GM20000 (cell line): ENCODE results near the gene POLR3B.

Source experiments
- DNase-seq: peaks from one replicate; pipeline ENCODE4 v3.0.0; 2012; ENCODE audit warnings: low spot score
- TF ChIP-seq, protein P1 (sequence below): IDR thresholded peaks from 2 replicates; pipeline ENCODE4 v1.5.1; 2012; ENCODE audit warnings: mild to moderate bottlenecking, control low read depth; ENCODE audit errors: extremely low read depth, missing control alignments

POLR3B gene

DNA sequence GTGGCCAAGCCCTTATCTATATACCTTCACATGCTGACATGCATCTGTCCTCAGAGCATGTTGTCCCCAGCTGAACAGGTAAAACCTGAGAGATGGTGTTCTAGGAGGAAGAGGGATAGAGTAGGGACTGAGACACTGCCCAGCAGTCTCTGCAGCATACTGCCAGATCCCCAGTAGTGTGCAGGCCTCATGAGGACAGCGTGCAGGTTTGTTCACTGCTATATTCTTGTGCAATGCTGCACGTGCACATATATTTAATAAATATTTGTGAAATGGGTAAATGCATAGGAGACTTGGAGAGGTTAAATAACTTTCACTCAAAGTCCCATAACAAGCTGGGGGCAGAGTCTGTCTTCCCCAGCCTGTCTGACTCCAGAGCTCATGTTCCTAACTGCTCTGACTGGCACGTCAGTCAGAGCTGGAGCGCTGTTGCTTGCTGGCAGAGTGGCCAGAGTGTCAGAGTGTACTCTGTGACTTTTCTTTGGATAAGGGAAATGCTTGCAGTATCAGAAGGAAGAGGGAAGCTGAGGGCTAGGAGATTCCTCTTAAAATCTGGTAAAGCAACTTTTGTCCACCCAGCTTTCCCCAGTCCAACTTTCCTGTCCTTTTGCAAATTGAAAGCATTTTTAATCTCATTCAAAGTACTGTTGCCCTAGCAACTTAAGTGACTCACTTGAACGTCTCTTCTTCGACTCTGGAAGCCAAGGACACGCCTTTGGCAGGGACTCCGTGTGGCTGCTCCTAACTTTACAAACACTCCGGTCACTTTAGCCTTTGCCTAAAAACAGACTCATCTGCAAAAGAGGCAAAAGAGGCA, 14.9 kb upstream of the POLR3B start:
- TF ChIP-seq, protein P1, sequence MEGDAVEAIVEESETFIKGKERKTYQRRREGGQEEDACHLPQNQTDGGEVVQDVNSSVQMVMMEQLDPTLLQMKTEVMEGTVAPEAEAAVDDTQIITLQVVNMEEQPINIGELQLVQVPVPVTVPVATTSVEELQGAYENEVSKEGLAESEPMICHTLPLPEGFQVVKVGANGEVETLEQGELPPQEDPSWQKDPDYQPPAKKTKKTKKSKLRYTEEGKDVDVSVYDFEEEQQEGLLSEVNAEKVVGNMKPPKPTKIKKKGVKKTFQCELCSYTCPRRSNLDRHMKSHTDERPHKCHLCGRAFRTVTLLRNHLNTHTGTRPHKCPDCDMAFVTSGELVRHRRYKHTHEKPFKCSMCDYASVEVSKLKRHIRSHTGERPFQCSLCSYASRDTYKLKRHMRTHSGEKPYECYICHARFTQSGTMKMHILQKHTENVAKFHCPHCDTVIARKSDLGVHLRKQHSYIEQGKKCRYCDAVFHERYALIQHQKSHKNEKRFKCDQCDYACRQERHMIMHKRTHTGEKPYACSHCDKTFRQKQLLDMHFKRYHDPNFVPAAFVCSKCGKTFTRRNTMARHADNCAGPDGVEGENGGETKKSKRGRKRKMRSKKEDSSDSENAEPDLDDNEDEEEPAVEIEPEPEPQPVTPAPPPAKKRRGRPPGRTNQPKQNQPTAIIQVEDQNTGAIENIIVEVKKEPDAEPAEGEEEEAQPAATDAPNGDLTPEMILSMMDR: no peak
- DNase-seq: no peak

DNA sequence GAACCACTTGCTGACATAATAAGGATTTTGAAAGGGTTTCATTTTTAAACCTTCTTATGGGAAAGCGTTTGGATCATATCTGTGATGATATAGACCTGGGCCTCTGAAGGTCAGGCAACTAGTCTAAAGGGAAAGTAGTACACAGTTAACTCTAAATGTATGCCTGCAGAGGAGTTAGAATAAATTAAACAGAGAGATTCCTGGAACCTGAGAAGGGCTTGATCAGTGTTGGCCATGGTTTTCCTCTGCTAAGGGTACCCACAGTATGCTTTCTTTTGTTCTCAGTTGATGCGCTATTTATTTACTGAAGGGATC, 14.4 kb upstream of the POLR3B start:
- TF ChIP-seq, protein P1: no peak
- no peak for DNase-seq

DNA sequence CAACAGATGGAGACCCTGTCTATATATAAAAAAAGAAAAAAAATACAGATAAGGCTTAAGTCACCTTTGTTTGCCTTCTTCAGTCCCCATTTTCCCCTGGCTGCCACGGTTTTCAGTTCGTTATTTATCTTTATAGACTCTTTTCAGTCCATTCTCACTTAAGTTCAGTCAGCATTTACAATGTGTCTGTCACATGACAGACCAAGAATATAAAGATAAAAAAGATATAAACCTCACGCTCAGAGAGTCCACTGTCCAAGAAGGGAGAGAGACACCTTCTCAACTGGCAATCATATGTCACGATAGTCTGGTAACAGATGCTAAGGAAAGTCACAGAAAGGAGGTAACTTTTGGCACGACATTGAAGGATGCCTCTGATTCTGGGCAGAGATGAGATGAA, 13.4 kb upstream of the POLR3B start:
- no peak for DNase-seq
- TF ChIP-seq, protein P1: no peak

DNA sequence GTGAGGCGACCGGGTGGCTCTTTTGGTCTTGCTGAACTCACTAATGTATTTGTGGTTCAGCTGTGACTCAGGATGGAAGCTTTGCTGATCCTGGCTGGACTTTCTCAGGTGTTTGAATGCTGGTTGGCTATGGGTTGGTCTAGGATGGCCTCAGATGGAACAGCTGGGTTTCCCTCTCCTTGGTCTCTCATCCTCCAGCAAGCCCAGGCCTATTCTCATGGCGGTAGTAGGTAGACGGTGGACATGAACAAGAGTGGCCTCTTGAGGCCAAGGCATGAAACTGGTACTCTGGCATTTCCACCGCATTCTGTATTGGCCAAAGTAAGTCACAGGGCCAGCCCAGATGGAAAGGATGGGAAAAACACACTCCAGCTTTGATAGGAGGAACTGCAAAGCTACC, 11.8 kb upstream of the POLR3B start:
- TF ChIP-seq, protein P1: no peak
- DNase-seq: no peak

DNA sequence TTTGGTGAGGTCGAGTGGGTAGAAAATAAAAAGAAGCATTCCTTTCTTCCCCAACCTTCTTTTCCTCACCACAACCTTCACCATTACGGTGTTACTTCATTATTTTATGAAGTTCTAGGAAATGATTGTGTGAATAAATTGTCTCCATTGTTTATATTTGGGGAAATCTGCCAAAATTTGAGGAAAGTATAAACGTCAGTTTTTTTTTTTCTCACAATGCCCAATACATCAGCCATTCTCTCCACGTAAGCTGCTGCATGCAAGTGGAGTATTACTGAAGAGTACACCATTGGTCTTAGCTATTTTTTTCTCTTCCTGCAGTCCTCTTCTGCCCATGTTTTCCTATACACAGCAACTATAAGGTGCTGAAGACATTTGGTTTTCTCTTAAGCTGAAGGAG, 9.1 kb upstream of the POLR3B start:
- no peak for DNase-seq
- TF ChIP-seq, protein P1: no peak

DNA sequence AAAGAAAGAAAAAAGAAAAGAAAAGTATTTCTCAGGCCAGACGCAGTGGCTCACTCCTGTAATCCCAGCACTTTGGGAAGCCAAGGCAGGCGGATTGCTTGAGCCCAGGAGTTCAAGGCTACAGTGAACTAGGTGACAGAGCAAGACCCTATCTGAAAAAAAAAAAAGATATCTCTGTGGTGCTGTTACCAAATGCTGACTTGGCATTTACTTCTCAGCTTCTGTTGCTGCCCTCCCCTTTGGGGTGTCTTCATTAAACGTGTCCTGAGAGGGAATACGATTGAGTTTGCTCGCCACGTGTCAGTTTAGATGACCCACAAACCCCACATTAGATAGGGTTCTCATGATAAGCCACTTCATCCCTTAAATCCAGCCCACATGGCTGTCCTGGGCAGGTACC, 4.4 kb upstream of the POLR3B start:
- TF ChIP-seq, protein P1: no peak
- no peak for DNase-seq

DNA sequence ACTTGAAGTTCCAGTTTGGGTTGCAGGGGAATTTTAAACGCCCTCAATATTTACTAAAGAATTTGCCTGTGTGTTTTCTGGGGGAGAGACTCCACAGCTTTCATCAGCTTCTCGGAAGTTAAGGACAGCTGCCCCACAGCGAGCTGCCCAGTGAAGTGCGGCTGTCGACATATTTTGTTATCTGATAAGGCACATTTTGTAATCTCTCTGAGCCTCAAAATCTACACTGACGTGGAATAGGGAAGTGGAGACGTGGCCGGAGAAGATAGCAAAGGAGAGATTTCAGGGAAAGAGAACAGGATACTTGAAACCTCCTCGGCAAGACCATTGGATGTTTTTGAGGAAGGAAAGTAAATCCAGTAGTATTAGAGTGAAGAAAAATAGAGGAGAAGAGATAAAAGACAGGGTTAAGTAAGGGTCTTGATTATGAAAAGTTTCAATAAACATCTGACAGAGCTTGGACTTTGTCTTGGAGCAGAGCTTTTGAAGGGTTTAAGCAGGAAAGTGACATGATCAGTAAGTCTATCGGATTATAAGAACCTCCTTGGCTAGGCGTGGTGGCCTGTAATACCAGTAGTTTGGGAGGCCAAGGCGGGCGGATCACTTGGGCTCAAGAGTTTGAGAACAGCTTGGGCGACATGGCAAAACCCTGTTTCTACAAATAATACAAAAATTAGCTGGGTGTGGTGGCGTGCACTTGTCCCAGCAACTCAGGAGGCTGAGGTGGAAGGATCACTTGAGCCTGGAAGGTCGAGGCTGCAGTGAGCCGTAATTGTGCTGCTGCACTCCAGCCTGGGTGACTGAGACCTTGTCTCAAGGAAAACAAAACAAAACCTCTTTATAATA, 1.1 kb downstream of the POLR3B start:
- DNase-seq: no peak
- TF ChIP-seq, protein P1: no peak
